T-helper 9 cell (primary cell): Measurements from ENCODE around the gene CDKN2AIP.
A peak's percentile ranks its signal among the peaks of the same experiment; 100 is the strongest.

ENCODE experiments used
- DNase-seq: peaks from one replicate; pipeline ENCODE4 v3.0.0-alpha.2; 2020
- total RNA-seq, 2 donors: gene quantifications; one replicate each; lab custom pipeline; 2026; lab: John Stamatoyannopoulos, UW

Gene CDKN2AIP
- 95.4 to 95.6 reads per million in 2 donors for total RNA-seq

GRCh38 chr4:183444214-183445096, at the start of gene CDKN2AIP:
TSS of gene CDKN2AIP (plus strand) at chr4:183444636. CDS start at chr4:183444798, 162 bp downstream.
- DNase-seq: peak; percentile 91

- no peak for DNase-seq
Measured at GRCh38 chr4:183395395-183395794, 49.0 kb upstream of the CDKN2AIP start.

GRCh38 chr4:183396227-183396637, 48.2 kb upstream of the CDKN2AIP start:
- no peak for DNase-seq

- DNase-seq: no peak
Measured at GRCh38 chr4:183397741-183398297, 46.6 kb upstream of the CDKN2AIP start.

GRCh38 chr4:183398298-183399125, 45.9 kb upstream of the CDKN2AIP start:
- DNase-seq: peak; percentile 49

GRCh38 chr4:183399126-183399522, 45.3 kb upstream of the CDKN2AIP start:
- DNase-seq: no peak

- DNase-seq: no peak
Measured at GRCh38 chr4:183399616-183400015, 44.8 kb upstream of the CDKN2AIP start.

- DNase-seq: no peak
Measured at GRCh38 chr4:183400035-183400434, 44.4 kb upstream of the CDKN2AIP start.

GRCh38 chr4:183401473-183401872, 43.0 kb upstream of the CDKN2AIP start:
- DNase-seq: no peak

- no peak for DNase-seq
Measured at GRCh38 chr4:183402771-183403170, 41.7 kb upstream of the CDKN2AIP start.

GRCh38 chr4:183403486-183403885, 41.0 kb upstream of the CDKN2AIP start:
- no peak for DNase-seq

- no peak for DNase-seq
Measured at GRCh38 chr4:183403961-183404360, 40.5 kb upstream of the CDKN2AIP start.

- DNase-seq: no peak
Measured at GRCh38 chr4:183405303-183405702, 39.1 kb upstream of the CDKN2AIP start.

GRCh38 chr4:183407128-183407585, 37.3 kb upstream of the CDKN2AIP start:
- peak; percentile 91 for DNase-seq

- no peak for DNase-seq
Measured at GRCh38 chr4:183407635-183408464, 36.6 kb upstream of the CDKN2AIP start.

GRCh38 chr4:183408796-183409195, 35.6 kb upstream of the CDKN2AIP start:
- DNase-seq: no peak

GRCh38 chr4:183409483-183409882, 35.0 kb upstream of the CDKN2AIP start:
- DNase-seq: no peak

- no peak for DNase-seq
Measured at GRCh38 chr4:183409934-183410333, 34.5 kb upstream of the CDKN2AIP start.

GRCh38 chr4:183411291-183411861, 33.1 kb upstream of the CDKN2AIP start:
- DNase-seq: no peak

GRCh38 chr4:183412821-183413220, 31.6 kb upstream of the CDKN2AIP start:
- DNase-seq: no peak
